Measurements from ENCODE around the gene PDZD2.
"Not testable (repeated sequence)": the region's sequence is repeated elsewhere in the genome, so short reads cannot be mapped to it uniquely, and the experiment has no call there.

Gene PDZD2

GRCh38 chr5:32038523-32038922, 399.6 kb downstream of the PDZD2 start:
- in situ Hi-C loops (cut with MboI; ENCODE audit: low sequenced_read_pairs, unreplicated experiment): no loop called here
- TF ChIP-seq, protein P1, sequence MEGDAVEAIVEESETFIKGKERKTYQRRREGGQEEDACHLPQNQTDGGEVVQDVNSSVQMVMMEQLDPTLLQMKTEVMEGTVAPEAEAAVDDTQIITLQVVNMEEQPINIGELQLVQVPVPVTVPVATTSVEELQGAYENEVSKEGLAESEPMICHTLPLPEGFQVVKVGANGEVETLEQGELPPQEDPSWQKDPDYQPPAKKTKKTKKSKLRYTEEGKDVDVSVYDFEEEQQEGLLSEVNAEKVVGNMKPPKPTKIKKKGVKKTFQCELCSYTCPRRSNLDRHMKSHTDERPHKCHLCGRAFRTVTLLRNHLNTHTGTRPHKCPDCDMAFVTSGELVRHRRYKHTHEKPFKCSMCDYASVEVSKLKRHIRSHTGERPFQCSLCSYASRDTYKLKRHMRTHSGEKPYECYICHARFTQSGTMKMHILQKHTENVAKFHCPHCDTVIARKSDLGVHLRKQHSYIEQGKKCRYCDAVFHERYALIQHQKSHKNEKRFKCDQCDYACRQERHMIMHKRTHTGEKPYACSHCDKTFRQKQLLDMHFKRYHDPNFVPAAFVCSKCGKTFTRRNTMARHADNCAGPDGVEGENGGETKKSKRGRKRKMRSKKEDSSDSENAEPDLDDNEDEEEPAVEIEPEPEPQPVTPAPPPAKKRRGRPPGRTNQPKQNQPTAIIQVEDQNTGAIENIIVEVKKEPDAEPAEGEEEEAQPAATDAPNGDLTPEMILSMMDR (IDR thresholded peaks at IDR 0.05; ENCODE audit: borderline replicate concordance, control extremely low read depth, extremely low read depth, insufficient read depth, missing control alignments): no peak
- DNase-seq (ENCODE audit: low spot score): no peak

DNA sequence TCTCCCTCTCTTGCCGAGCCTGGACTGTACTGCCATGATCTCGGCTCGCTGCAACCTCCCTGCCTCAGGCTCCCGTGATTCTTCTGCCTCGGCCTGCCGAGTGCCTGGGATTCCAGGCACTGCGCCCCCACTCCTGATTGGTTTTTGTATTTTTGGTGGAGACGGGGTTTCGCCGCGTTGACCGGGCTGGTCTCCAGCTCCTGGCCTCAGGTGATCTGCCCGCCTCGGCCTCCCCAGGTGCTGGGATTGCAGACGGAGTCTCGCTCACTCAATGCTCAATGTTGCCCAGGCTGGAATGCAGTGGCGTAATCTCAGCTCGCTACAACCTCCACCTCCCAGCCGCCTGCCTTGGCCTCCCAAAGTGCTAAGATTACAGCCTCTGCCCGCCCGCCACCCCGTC, 400.2 kb downstream of the PDZD2 start:
- DNase-seq (ENCODE audit: low spot score); in situ Hi-C loops (cut with MboI; ENCODE audit: low sequenced_read_pairs, unreplicated experiment): not testable (repeated sequence)

DNA sequence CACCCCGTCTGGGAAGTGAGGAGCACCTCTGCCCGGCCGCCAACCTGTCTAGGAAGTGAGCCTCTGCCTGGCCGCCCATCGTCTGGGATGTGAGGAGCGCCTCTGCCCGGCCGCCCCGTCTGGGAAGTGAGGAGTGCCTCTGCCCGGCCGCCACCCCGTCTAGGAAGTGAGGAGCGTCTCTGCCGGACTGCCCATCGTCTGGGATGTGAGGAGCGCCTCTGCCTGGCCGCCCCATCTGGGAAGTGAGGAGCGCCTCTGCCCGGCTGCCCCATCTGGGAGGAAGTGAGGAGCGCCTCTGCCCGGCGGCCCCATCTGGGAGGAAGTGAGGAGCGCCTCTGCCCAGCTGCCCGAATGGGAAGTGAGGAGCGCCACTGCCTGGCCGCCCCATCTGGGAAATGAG, 400.7 kb downstream of the PDZD2 start:
- in situ Hi-C loops (cut with MboI; ENCODE audit: low sequenced_read_pairs, unreplicated experiment); DNase-seq (ENCODE audit: low spot score): not testable (repeated sequence)

DNA sequence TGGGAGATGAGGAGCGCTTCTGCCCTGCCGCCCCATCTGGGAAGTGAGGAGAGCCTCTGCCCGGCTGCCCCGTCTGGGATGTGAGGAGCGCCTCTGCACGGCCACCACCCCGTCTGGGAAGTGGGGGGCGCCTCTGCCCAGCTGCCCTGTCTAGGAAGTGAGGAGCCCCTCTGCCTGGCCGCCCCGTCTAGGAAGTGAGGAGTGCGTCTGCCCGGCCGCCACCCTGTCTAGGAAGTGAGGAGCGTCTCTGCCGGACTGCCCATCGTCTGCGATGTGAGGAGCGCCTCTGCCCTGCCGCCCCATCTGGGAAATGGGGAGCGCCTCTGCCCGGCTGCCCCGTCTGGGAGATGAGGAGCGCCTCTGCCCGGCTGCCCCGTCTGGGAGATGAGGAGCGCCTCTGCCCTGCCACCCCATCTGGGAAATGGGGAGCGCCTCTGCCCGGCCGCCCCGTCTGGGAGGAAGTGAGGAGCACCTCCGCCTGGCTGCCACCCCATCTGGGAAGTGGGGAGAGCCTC, 401.3 kb downstream of the PDZD2 start:
- DNase-seq (ENCODE audit: low spot score); in situ Hi-C loops (cut with MboI; ENCODE audit: low sequenced_read_pairs, unreplicated experiment): not testable (repeated sequence)

DNA sequence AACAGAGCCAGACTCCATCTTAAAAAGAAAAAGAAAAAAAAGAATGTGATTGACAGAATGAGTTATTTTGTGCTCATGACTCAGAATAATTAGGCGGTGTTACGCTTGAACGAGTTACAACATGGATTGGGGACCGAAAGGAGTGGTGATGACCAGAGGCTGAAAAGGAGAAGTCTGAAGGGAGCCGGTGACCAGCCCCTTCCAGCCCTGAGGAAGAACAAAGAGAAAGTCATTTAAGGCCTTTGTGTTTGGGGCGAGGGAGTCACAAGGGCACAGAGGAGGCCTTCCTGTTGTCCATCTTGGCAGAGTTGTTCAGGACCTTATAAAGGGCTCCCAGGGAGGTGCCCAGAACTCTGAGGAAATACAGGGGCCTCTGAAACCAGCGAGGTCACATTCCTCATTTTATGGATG, 403.6 kb downstream of the PDZD2 start:
- no peak for DNase-seq (ENCODE audit: low spot score)
- in situ Hi-C loops (cut with MboI; ENCODE audit: low sequenced_read_pairs, unreplicated experiment): no loop called here
- TF ChIP-seq, protein P1 (IDR thresholded peaks at IDR 0.05; ENCODE audit: borderline replicate concordance, control extremely low read depth, extremely low read depth, insufficient read depth, missing control alignments): no peak

DNA sequence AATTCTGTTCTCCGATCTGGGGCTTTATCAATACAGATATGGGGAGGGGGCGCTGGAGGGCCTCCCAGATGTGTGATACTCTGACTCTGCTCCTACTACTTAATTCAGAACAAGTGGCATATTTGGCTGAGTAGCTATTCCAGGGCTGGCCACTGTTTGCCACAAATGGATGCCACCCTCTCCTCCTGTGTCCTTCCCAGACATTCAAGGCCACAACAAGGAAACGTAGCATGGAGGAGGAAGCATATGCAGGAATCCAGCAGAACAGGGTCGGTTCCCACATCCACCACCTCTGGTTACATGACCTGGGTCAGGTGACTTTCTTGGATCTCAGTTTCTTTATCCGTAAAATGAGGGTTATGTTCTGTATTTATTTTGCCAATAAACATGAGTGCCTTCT, 404.2 kb downstream of the PDZD2 start:
- TF ChIP-seq, protein P1 (IDR thresholded peaks at IDR 0.05; ENCODE audit: borderline replicate concordance, control extremely low read depth, extremely low read depth, insufficient read depth, missing control alignments): no peak
- in situ Hi-C loops (cut with MboI; ENCODE audit: low sequenced_read_pairs, unreplicated experiment): no loop called here
- no peak for DNase-seq (ENCODE audit: low spot score)

GRCh38 chr5:32044434-32044833, 405.5 kb downstream of the PDZD2 start:
- DNase-seq (ENCODE audit: low spot score): no peak
- in situ Hi-C loops (cut with MboI; ENCODE audit: low sequenced_read_pairs, unreplicated experiment): no loop called here
- TF ChIP-seq, protein P1 (IDR thresholded peaks at IDR 0.05; ENCODE audit: borderline replicate concordance, control extremely low read depth, extremely low read depth, insufficient read depth, missing control alignments): no peak

DNA sequence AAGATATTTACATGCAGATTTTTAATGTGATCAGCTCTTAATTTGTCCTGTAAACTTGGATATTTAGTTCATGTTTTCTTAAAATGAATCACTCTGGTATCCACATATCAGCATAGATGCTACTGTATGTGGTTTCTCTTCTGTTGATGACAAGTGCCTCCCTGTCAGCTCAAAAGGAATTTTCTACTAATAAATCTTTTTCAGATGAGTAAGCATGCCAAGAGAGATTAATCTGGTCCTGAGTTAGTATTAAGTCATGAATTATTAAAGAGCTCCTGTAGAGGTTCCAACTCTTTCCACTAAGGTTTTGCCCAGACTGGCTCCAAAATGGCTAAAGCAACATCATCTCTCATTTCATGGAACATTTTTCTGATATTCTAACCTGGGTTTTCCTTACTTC, 406.0 kb downstream of the PDZD2 start:
- in situ Hi-C loops (cut with MboI; ENCODE audit: low sequenced_read_pairs, unreplicated experiment): no loop called here
- TF ChIP-seq, protein P1 (IDR thresholded peaks at IDR 0.05; ENCODE audit: borderline replicate concordance, control extremely low read depth, extremely low read depth, insufficient read depth, missing control alignments): no peak
- no peak for DNase-seq (ENCODE audit: low spot score)
